Pancreas (tissue), 10 donors: Measurements from ENCODE around the gene PNPLA3. TPM values are rescaled to one million over a fixed set of nuclear protein-coding genes. Genes with fewer than 3 reads are reported as not detected.

Source experiments
- ATAC-seq, 4 donors: fragments of 200-7000 bp; cut with Tn5 transposase; one replicate each; pipeline versions ENCODE4 v1.8.0 to v1.9.1; 2020; ENCODE audit warnings: mild to moderate bottlenecking in 4 of 4, moderate library complexity in 4 of 4
- DNase-seq, 6 donors: peaks; one replicate each; pipeline ENCODE4 v3.0.0-alpha.2; 2020
- FAIRE-seq: peaks from 2 replicates; lab custom pipeline; 2012; peaks lifted over from hg19 to GRCh38; lab: Jason Lieb, UNC
- H3K27ac ChIP-seq, 4 donors: fragments of 200-600 bp; sonication (generic); 1 replicate in 3 of 4; 2 replicates in 1 of 4; pipeline versions ENCODE4 v1.5.0 to v1.8.0; 2020
- H3K27me3 ChIP-seq, 4 donors: fragments of 200-600 bp; one replicate each; pipeline ENCODE4 v1.8.0; 2021
- H3K36me3 ChIP-seq, 3 donors: fragments of 200-600 bp; sonication (generic) in 1 of 3; one replicate each; pipeline versions ENCODE4 v1.5.0 to v1.8.0; 2020 to 2021
- H3K4me1 ChIP-seq, 3 donors: fragments of 200-600 bp; one replicate each; pipeline ENCODE4 v1.8.0; 2021
- H3K4me3 ChIP-seq, 4 donors: fragments of 200-600 bp; sonication (generic) in 2 of 4; one replicate each; pipeline versions ENCODE4 v1.5.0 to v1.8.0; 2020 to 2021
- H3K9me3 ChIP-seq, 4 donors: fragments of 200-600 bp; one replicate each; pipeline ENCODE4 v1.8.0; 2021
- WGBS, 2 donors: extraction: QIAGEN DNeasy Blood & Tissue Kit; methylation state at CpG; one replicate each; pipeline ENCODE4 v1.1.7; 2013; 5-methylcytosine and 5-hydroxymethylcytosine counted together
- intact Hi-C, 3 donors: fragments of 100-400 bp; cut with DNase I; formaldehyde crosslinking; loops; one replicate each; pipeline versions ENCODE4 v1.11.1 to v1.14.2; 2022
- polyA plus RNA-seq, 2 donors: library from polyadenylated mRNA; stranded (reverse); fragments of 200-250 nt; gene quantifications; one replicate each; pipeline ENCODE4 v1.2.3, GENCODE V29; 2013
- total RNA-seq, 6 donors: library from RNA; stranded (reverse); fragmentation: NEBNext Ultra II Directional in 4 of 6; extraction: Animal tissue kit (Norgen Biotek cat#: 25700) in 4 of 6; gene quantifications; one replicate each; pipeline versions ENCODE4 v1.2.1 to v1.2.4, GENCODE V29; 2021 to 2023
- TF ChIP-seq, protein P1 (sequence below), 4 donors: fragments of 200-600 bp; sonication (generic) in 3 of 4; IDR thresholded peaks; one replicate each; pipeline versions ENCODE4 v1.5.0 to v1.8.0; 2021; ENCODE audit warnings: antibody characterized with exemption in 4 of 4
- donor health status: healthy with polysubstance abuse.
- donor health status: DM: no; HTN: no; CAD: no; lungs with moderate emphysema.
- donor health status: DM: no; HTN: no; CAD: no.
- donor health status: control.
- donor health status: control.
- donor health status: Bipolar disorder and iron deficiency.
- donor health status: DM: yes; HTN: yes; CAD: no.
- donor health status: DM: no; HTN: no; CAD: no.
- donor health status: DM: no; HTN: no; CAD: no.
- donor health status: DM: yes; HTN: yes; CAD: no.

PNPLA3 gene
- total and polyA plus RNA-seq, 8 donors, result 0.07 to 0.70 (median 0.18) TPM; not detected in 2

- no peaks in the 10 kb centered on the region for H3K4me1 ChIP-seq
- intact Hi-C loops, result no loop called here
- no peak for DNase-seq
- no peak overlapping the region for H3K4me3 ChIP-seq
- no peak overlapping the region for H3K27ac ChIP-seq
- no peak for FAIRE-seq
- TF ChIP-seq, protein P1, sequence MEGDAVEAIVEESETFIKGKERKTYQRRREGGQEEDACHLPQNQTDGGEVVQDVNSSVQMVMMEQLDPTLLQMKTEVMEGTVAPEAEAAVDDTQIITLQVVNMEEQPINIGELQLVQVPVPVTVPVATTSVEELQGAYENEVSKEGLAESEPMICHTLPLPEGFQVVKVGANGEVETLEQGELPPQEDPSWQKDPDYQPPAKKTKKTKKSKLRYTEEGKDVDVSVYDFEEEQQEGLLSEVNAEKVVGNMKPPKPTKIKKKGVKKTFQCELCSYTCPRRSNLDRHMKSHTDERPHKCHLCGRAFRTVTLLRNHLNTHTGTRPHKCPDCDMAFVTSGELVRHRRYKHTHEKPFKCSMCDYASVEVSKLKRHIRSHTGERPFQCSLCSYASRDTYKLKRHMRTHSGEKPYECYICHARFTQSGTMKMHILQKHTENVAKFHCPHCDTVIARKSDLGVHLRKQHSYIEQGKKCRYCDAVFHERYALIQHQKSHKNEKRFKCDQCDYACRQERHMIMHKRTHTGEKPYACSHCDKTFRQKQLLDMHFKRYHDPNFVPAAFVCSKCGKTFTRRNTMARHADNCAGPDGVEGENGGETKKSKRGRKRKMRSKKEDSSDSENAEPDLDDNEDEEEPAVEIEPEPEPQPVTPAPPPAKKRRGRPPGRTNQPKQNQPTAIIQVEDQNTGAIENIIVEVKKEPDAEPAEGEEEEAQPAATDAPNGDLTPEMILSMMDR (IDR thresholded peaks at IDR 0.05), result no peak
- no peaks in the 10 kb centered on the region for H3K27me3 ChIP-seq
- H3K36me3 ChIP-seq, result no peaks in the 10 kb centered on the region
- no peak for ATAC-seq
- H3K9me3 ChIP-seq, result no peaks in the 10 kb centered on the region
- WGBS, 2 donors, result 52 to 71% methylated on average over 1 of the region's 1 CpG
These were observed 13.9 kb upstream of the PNPLA3 start for GRCh38 chr22:43909708-43910107.

- H3K36me3 ChIP-seq, result no peaks in the 10 kb centered on the region
- intact Hi-C loops, result no loop called here
- no peak overlapping the region for H3K27ac ChIP-seq
- no peak overlapping the region for H3K4me3 ChIP-seq
- WGBS, 2 donors, result 46 to 56% methylated on average over 6 of the region's 6 CpGs
- H3K9me3 ChIP-seq, result no peaks in the 10 kb centered on the region
- FAIRE-seq (no peak), DNase-seq (no peak), ATAC-seq (no peak)
- no peaks in the 10 kb centered on the region for H3K4me1 ChIP-seq
- H3K27me3 ChIP-seq, result no peaks in the 10 kb centered on the region
- TF ChIP-seq, protein P1 (IDR thresholded peaks at IDR 0.05), result no peak
These were observed 13.4 kb upstream of the PNPLA3 start for GRCh38 chr22:43910178-43910695.

DNA sequence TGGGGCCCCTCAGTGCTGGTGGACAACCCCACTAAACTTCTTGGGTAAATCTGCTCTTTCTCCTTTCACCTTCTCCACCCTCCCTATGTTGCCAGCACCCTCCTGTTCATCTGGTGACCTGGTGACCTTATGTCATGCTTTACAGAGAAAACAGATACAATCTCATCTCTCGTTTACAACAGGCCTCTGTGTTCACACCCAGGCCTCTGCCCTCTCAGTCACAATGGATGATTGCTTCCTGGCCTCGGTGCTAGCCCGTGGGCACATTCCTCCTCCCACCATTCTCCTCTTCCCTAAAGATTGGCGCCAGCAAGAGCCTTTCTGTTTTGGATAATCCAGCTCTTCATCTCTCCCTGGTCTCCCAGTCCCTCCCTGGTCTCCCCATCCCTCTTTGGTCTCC is 12.3 kb upstream of the PNPLA3 start:
- WGBS, 2 donors, result 11 to 22% methylated on average over 4 of the region's 4 CpGs
- FAIRE-seq, result no peak

GRCh38 chr22:43917521-43917920 is 6.1 kb upstream of the PNPLA3 start:
- intact Hi-C loops, result no loop called here
- Histone ChIP-seq H3K4me1 (no peaks in the 10 kb centered on the region), H3K27me3 (no peaks in the 10 kb centered on the region), H3K9me3 (no peaks in the 10 kb centered on the region), H3K27ac (no peak overlapping the region), H3K36me3 (no peaks in the 10 kb centered on the region), H3K4me3 (no peak overlapping the region)
- WGBS, 2 donors, result 73 to 86% methylated on average over 6 of the region's 6 CpGs
- ATAC-seq (peak in 1 of 4 donors; percentile 28), FAIRE-seq (no peak), DNase-seq (no peak)
- TF ChIP-seq, protein P1 (IDR thresholded peaks at IDR 0.05), result no peak

More for the DNA sequence above, 12.3 kb upstream of the PNPLA3 start:
- intact Hi-C loops, result no loop called here
- Histone ChIP-seq H3K27ac (no peak overlapping the region), H3K27me3 (no peaks in the 10 kb centered on the region), H3K36me3 (no peaks in the 10 kb centered on the region), H3K4me1 (no peaks in the 10 kb centered on the region), H3K4me3 (no peak overlapping the region), H3K9me3 (no peaks in the 10 kb centered on the region)
- TF ChIP-seq, protein P1 (IDR thresholded peaks at IDR 0.05), result no peak
- DNase-seq (no peak), ATAC-seq (no peak)

DNA sequence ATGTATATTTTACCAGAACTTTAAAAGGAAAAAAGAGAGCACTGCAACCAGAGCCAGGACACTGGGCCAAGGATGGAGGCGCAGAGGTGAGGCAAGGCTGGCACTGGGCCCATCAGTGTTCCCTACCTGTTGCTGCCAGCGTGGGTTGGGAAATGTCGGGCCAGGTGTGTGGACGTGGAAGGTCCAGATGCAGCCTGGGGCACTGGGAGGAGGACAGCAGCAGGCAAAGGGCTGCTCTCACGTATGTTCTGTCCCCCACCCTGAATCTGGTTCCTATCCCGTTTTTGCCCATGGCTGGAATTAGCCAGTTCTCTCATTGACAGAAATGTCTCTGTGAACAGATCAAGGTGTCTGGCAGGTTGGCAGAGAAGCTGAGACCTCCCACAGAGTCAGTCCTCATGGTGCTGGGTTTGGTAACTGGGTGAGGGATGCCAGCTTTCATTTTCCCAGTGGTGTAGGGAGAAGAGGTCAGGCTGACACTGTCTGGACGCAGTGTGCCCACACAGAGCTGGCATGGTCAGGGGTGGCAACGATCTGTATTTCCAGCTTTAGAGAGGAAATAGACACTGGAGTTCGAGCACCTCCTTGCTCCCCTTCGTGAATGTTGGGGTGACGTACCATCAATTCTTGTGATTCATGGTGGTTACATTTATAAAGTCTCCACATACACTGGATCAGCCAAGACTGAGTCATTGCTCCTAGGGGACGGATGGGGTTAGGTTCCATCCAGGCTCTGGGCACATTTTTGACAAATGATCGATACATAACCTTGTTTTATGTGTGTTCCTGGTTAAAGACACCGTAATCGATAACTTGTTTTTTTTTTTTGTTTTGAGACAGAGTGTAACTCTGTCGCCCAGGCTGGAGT is 4.3 kb upstream of the PNPLA3 start:
- no peaks in the 10 kb centered on the region for H3K9me3 ChIP-seq
- H3K27ac ChIP-seq, result peak overlapping the region in 1 of 4 donors; percentile 1
- intact Hi-C loops, result no loop called here
- no peaks in the 10 kb centered on the region for H3K27me3 ChIP-seq
- H3K4me3 ChIP-seq, result no peak overlapping the region
- DNase-seq (peak in 2 of 6 donors; percentile 25 to 47), FAIRE-seq (no peak), ATAC-seq (no peak)
- 47 to 49% methylated on average over 16 of the region's 16 CpGs for WGBS, 2 donors
- no peaks in the 10 kb centered on the region for H3K4me1 ChIP-seq
- TF ChIP-seq, protein P1 (IDR thresholded peaks at IDR 0.05), result no peak
- H3K36me3 ChIP-seq, result no peaks in the 10 kb centered on the region
